ENCODE results near the gene DYNLT4. TPM values are rescaled to one million over a fixed set of nuclear protein-coding genes. Genes with fewer than 3 reads are reported as not detected.
A peak's percentile ranks its signal among the peaks of the same experiment; 100 is the strongest.
"Not testable (repeated sequence)": the region's sequence is repeated elsewhere in the genome, so short reads cannot be mapped to it uniquely, and the experiment has no call there.

The DYNLT4 gene
- total RNA-seq, 4 donors from 2014 or later, result 2.5 to 3.3 TPM; not detected in 2

- H3K27me3 ChIP-seq, result no peaks in the 10 kb centered on the region
- peaks cover 0 to 16% (median 0%) of the 10 kb centered on the region in 3 donors for H3K36me3 ChIP-seq
- H3K4me1 ChIP-seq, result peaks cover 0 to 54% (median 15%) of the 10 kb centered on the region in 4 donors
- H3K4me3 ChIP-seq, result peak overlapping the region; percentile 28 to 66 (median 58)
- 20 to 28% methylated on average over 25 of the region's 25 CpGs for WGBS, 2 donors
- DNase-seq (ENCODE audit: low spot score in 2 of 2), result no peak
- H3K27ac ChIP-seq, result peak overlapping the region; percentile 71 to 96 (median 96)
- no peaks in the 10 kb centered on the region for H3K9me3 ChIP-seq
- no peak for TF ChIP-seq POLR2A (IDR thresholded peaks at IDR 0.05)
- TF ChIP-seq, protein P1, sequence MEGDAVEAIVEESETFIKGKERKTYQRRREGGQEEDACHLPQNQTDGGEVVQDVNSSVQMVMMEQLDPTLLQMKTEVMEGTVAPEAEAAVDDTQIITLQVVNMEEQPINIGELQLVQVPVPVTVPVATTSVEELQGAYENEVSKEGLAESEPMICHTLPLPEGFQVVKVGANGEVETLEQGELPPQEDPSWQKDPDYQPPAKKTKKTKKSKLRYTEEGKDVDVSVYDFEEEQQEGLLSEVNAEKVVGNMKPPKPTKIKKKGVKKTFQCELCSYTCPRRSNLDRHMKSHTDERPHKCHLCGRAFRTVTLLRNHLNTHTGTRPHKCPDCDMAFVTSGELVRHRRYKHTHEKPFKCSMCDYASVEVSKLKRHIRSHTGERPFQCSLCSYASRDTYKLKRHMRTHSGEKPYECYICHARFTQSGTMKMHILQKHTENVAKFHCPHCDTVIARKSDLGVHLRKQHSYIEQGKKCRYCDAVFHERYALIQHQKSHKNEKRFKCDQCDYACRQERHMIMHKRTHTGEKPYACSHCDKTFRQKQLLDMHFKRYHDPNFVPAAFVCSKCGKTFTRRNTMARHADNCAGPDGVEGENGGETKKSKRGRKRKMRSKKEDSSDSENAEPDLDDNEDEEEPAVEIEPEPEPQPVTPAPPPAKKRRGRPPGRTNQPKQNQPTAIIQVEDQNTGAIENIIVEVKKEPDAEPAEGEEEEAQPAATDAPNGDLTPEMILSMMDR (IDR thresholded peaks at IDR 0.05), result no peak
- TF ChIP-seq EP300 (IDR thresholded peaks at IDR 0.05), result no peak
These were observed 13.4 kb upstream of the DYNLT4 start for GRCh38 chr1:44820328-44821239.

DNA sequence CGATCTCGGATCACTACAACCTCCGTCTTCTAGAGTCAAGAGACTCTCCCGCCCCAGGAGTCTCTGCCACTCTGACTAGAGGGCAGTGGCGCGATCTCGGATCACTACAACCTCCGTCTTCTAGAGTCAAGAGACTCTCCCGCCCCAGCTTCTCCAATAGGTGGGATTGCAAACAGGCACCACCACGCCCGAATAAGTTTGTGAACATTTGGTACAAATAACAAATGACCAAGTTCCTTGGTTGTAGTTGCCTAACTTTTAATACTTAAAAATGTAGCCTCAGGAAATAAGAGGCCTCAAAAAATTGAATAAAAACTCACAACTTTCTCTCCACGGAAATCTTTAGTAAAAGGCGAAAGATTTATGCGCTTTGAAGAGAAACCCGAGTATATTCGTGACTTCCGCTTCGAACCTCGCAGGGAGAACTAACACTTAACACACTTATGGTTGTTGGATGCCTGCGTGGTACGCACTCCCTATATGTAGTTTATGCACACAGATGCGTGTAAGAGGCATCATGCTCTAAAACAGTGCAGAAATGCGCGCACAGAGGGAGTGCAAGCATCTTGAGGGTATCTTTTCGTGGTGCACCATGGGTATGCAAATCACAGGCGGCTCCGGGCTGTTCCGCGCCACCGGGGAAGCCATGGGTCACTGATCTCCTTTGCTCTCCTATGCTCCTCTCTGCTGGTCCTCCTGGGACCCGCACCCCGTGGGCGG is 12.6 kb upstream of the DYNLT4 start:
- 5 to 7% methylated on average over 28 to 33 of the region's 33 CpGs for WGBS, 2 donors

DNA sequence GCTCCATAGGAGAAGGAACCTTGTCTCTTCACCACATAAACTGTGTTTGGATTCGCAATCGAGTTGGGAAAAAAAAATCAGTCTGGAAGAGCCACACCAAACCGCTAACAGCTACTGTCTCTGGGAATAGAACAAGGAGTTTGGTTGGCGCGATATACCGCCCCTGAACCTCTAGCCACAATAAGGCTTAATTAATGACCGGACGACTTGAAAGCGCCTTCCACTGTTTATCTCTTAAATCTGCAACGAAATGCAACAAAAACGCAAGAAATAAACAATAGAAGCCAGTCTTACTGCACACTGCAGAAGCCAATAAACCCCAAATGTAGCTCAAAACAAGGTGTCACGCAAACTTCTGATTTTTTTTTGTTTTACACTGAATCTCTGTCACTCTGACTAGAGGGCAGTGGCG is 12.1 kb upstream of the DYNLT4 start:
- Histone ChIP-seq H3K4me1 (peaks cover 0 to 59% (median 16%) of the 10 kb centered on the region in 4 donors), H3K4me3 (peak overlapping the region; percentile 13 to 66 (median 42)), H3K36me3 (peaks cover 0 to 16% (median 0%) of the 10 kb centered on the region in 3 donors), H3K27me3 (no peaks in the 10 kb centered on the region), H3K9me3 (no peaks in the 10 kb centered on the region), H3K27ac (peak overlapping the region; percentile 71 to 96 (median 96))
- WGBS, 2 donors, result 13 to 16% methylated on average over 13 of the region's 13 CpGs
- TF ChIP-seq POLR2A (IDR thresholded peaks at IDR 0.05) (no peak), EP300 (IDR thresholded peaks at IDR 0.05) (no peak)
- TF ChIP-seq, protein P1 (IDR thresholded peaks at IDR 0.05), result no peak
- peak in 1 of 2 donors; percentile 12 for DNase-seq (ENCODE audit: low spot score in 2 of 2)

More for the DNA sequence above, 12.6 kb upstream of the DYNLT4 start:
- Histone ChIP-seq H3K9me3 (no peaks in the 10 kb centered on the region), H3K27me3 (no peaks in the 10 kb centered on the region), H3K36me3 (peaks cover 0 to 16% (median 0%) of the 10 kb centered on the region in 3 donors), H3K4me3 (peak overlapping the region; percentile 28 to 66 (median 58)), H3K4me1 (peaks cover 0 to 53% (median 15%) of the 10 kb centered on the region in 4 donors), H3K27ac (peak overlapping the region; percentile 71 to 96 (median 96))
- peak; percentile 83 to 87 for TF ChIP-seq POLR2A (IDR thresholded peaks at IDR 0.05)
- peak; percentile 12 to 99 for TF ChIP-seq EP300 (IDR thresholded peaks at IDR 0.05)
- TF ChIP-seq, protein P1 (IDR thresholded peaks at IDR 0.05), result peak in 1 of 5 experiments; percentile 33
- peak; percentile 50 to 72 for DNase-seq (ENCODE audit: low spot score in 2 of 2)

GRCh38 chr1:44817771-44818495 is 10.8 kb upstream of the DYNLT4 start:
- peak in 1 of 2 donors; percentile 7 for DNase-seq (ENCODE audit: low spot score in 2 of 2)
- 93 to 95% methylated on average over 11 of the region's 11 CpGs for WGBS, 2 donors
- Histone ChIP-seq H3K36me3 (peaks cover 0 to 12% (median 0%) of the 10 kb centered on the region in 3 donors), H3K27me3 (no peaks in the 10 kb centered on the region), H3K4me3 (no peak overlapping the region), H3K9me3 (no peaks in the 10 kb centered on the region), H3K27ac (peak overlapping the region in 2 of 4 donors; percentile 40 to 96), H3K4me1 (peaks cover 0 to 63% (median 26%) of the 10 kb centered on the region in 4 donors)
- TF ChIP-seq POLR2A (IDR thresholded peaks at IDR 0.05), result no peak

GRCh38 chr1:44817307-44817706 is 10.2 kb upstream of the DYNLT4 start:
- 78 to 90% methylated on average over 2 of the region's 2 CpGs for WGBS, 2 donors
- TF ChIP-seq EP300 (IDR thresholded peaks at IDR 0.05), result no peak
- TF ChIP-seq, protein P1 (IDR thresholded peaks at IDR 0.05), result no peak
- TF ChIP-seq POLR2A (IDR thresholded peaks at IDR 0.05), result no peak
- no peak for DNase-seq (ENCODE audit: low spot score in 2 of 2)
- H3K4me3 ChIP-seq, result no peak overlapping the region
- no peaks in the 10 kb centered on the region for H3K9me3 ChIP-seq
- H3K27ac ChIP-seq, result no peak overlapping the region
- peaks cover 0 to 63% (median 28%) of the 10 kb centered on the region in 4 donors for H3K4me1 ChIP-seq
- H3K36me3 ChIP-seq, result peaks cover 0 to 5% (median 0%) of the 10 kb centered on the region in 3 donors
- no peaks in the 10 kb centered on the region for H3K27me3 ChIP-seq

- H3K4me1 ChIP-seq, result peaks cover 0 to 69% (median 38%) of the 10 kb centered on the region in 4 donors
- WGBS, 2 donors, result 88 to 95% methylated on average over 9 of the region's 9 CpGs
- H3K4me3 ChIP-seq, H3K27me3 ChIP-seq, H3K9me3 ChIP-seq, H3K27ac ChIP-seq, H3K36me3 ChIP-seq: not testable (repeated sequence)
- peak in 1 of 2 donors; percentile 9 for DNase-seq (ENCODE audit: low spot score in 2 of 2)
These were observed 8.8 kb upstream of the DYNLT4 start for GRCh38 chr1:44815926-44816325.

Measured in tibial nerve (tissue), 4 donors.